Measurements from ENCODE around the gene TRIM9. TPM values are rescaled to one million over a fixed set of nuclear protein-coding genes. Genes with fewer than 3 reads are reported as not detected.

The TRIM9 gene
- total RNA-seq: 19.7 and 21.9 TPM in 2 replicates
- long read RNA-seq, full-length matches to known transcripts: 1 of 28 reads
- long read RNA-seq, partial matches to known transcripts: 15 of 28 reads
- long read RNA-seq, other reads (novel, unspliced or antisense): 12 of 28 reads

GRCh38 chr14:51094901-51095853 is at the start of gene TRIM9:
Gene TRIM9, minus strand, starts transcription at chr14:51095105. Its CDS starts 166 bp downstream, at chr14:51094939.
- H3K4me3 Mint-ChIP-seq: peak within 1 kb of the TSS; percentile 97
- peaks cover 20% of the 10 kb centered on the region for H3K27me3 Mint-ChIP-seq (ENCODE audit: low read depth)
- TF ChIP-seq, protein P1, sequence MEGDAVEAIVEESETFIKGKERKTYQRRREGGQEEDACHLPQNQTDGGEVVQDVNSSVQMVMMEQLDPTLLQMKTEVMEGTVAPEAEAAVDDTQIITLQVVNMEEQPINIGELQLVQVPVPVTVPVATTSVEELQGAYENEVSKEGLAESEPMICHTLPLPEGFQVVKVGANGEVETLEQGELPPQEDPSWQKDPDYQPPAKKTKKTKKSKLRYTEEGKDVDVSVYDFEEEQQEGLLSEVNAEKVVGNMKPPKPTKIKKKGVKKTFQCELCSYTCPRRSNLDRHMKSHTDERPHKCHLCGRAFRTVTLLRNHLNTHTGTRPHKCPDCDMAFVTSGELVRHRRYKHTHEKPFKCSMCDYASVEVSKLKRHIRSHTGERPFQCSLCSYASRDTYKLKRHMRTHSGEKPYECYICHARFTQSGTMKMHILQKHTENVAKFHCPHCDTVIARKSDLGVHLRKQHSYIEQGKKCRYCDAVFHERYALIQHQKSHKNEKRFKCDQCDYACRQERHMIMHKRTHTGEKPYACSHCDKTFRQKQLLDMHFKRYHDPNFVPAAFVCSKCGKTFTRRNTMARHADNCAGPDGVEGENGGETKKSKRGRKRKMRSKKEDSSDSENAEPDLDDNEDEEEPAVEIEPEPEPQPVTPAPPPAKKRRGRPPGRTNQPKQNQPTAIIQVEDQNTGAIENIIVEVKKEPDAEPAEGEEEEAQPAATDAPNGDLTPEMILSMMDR (conservative IDR thresholded peaks at IDR 0.05): no peak
- H3K4me1 Mint-ChIP-seq: peaks cover 39% of the 10 kb centered on the region
- H3K36me3 Mint-ChIP-seq (ENCODE audit: low read depth): no peaks in the 10 kb centered on the region
- peak; percentile 97 for DNase-seq (ENCODE audit: low read depth, low spot score)
- no peaks in the 10 kb centered on the region for H3K9me3 Mint-ChIP-seq
- peak within 1 kb of the TSS; percentile 97 for H3K27ac Mint-ChIP-seq (ENCODE audit: unreplicated experiment)

DNA sequence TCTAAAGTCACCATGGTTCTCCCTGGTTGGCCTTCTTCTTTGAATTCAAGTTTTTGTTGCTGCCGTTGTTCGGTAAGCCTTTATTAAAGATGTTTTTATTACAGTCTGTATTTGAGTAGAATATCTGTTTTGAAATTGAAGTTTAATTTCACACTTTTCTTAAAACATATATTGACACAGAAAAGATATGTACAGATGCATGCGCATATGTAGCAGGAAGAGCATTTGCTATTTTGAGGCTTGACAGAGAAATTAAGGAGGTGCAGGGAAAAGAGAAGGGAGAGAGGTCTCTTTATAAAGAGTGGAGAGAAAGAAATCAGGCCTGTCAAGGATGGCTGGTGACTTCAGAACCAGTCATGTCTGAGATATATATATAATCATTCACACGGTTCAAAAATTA is 46.0 kb upstream of the TRIM9 start:
- no peak for DNase-seq (ENCODE audit: low read depth, low spot score)
- H3K36me3 Mint-ChIP-seq (ENCODE audit: low read depth): peaks cover 7% of the 10 kb centered on the region
- H3K4me3 Mint-ChIP-seq: no peak overlapping the region
- H3K27me3 Mint-ChIP-seq (ENCODE audit: low read depth): no peaks in the 10 kb centered on the region
- H3K4me1 Mint-ChIP-seq: peaks cover 20% of the 10 kb centered on the region
- no peak overlapping the region for H3K27ac Mint-ChIP-seq (ENCODE audit: unreplicated experiment)
- H3K9me3 Mint-ChIP-seq: peaks cover 11% of the 10 kb centered on the region
- TF ChIP-seq, protein P1 (conservative IDR thresholded peaks at IDR 0.05): no peak

DNA sequence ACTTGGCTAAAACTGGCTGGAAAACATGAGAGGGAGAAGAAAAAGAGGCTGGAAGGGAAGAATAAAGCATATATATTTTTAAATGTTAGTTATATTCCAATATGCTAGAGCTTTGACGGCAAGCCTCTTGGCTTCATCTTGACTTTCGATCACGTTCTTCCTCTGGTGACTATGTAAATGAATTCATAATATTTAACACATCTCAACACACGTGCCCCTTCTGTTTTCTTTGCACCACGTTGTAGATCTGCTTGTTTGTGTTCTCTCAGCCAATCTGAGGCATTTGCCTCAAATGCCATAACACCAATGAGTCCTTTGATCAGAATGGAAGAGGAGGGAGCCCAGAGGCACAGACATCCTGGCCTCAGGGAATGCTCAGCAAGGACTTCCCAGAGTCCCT is 45.4 kb upstream of the TRIM9 start:
- TF ChIP-seq, protein P1 (conservative IDR thresholded peaks at IDR 0.05): no peak
- peaks cover 20% of the 10 kb centered on the region for H3K4me1 Mint-ChIP-seq
- peaks cover 7% of the 10 kb centered on the region for H3K36me3 Mint-ChIP-seq (ENCODE audit: low read depth)
- DNase-seq (ENCODE audit: low read depth, low spot score): no peak
- no peak overlapping the region for H3K4me3 Mint-ChIP-seq
- no peak overlapping the region for H3K27ac Mint-ChIP-seq (ENCODE audit: unreplicated experiment)
- no peaks in the 10 kb centered on the region for H3K27me3 Mint-ChIP-seq (ENCODE audit: low read depth)
- peaks cover 11% of the 10 kb centered on the region for H3K9me3 Mint-ChIP-seq

DNA sequence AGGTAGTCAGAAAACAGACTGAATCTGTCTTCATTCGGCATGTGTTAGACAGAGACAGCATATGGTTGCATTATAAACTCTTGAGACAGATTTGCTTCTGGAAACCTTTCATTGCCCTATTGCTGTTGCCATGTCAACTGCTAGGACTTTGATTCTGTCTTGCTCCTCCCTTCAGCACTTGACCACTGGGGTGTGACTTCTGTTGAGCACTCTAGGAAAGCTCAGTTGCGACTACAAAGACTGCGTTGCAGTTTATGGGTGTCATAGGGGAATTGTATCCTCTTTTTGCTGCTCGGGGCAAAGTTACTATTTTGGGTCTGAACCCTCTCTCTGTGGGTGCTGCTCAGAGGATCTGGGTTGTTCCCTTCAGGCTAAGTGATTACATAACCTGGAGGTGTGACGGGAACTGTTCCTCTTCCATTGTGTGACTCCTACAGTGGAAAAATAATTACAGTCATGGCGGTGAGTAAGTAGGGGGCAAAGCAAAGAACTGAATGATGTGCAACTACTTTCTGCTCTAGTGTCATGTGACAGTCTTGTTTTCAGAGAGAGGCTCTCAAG is 44.3 kb upstream of the TRIM9 start:
- H3K9me3 Mint-ChIP-seq: peaks cover 11% of the 10 kb centered on the region
- DNase-seq (ENCODE audit: low read depth, low spot score): no peak
- peak overlapping the region; percentile 78 for H3K27ac Mint-ChIP-seq (ENCODE audit: unreplicated experiment)
- peaks cover 10% of the 10 kb centered on the region for H3K36me3 Mint-ChIP-seq (ENCODE audit: low read depth)
- TF ChIP-seq, protein P1 (conservative IDR thresholded peaks at IDR 0.05): no peak
- H3K4me3 Mint-ChIP-seq: no peak overlapping the region
- H3K27me3 Mint-ChIP-seq (ENCODE audit: low read depth): no peaks in the 10 kb centered on the region
- peaks cover 20% of the 10 kb centered on the region for H3K4me1 Mint-ChIP-seq

- peaks cover 10% of the 10 kb centered on the region for H3K36me3 Mint-ChIP-seq (ENCODE audit: low read depth)
- no peak for DNase-seq (ENCODE audit: low read depth, low spot score)
- H3K4me3 Mint-ChIP-seq: no peak overlapping the region
- TF ChIP-seq, protein P1 (conservative IDR thresholded peaks at IDR 0.05): no peak
- peaks cover 11% of the 10 kb centered on the region for H3K9me3 Mint-ChIP-seq
- no peaks in the 10 kb centered on the region for H3K27me3 Mint-ChIP-seq (ENCODE audit: low read depth)
- peak overlapping the region; percentile 39 for H3K27ac Mint-ChIP-seq (ENCODE audit: unreplicated experiment)
- H3K4me1 Mint-ChIP-seq: peaks cover 20% of the 10 kb centered on the region
Measured at GRCh38 chr14:51138404-51139103, 43.6 kb upstream of the TRIM9 start.
